ENCODE data around the gene MICAL2. TPM values are rescaled to one million over a fixed set of nuclear protein-coding genes. Genes with fewer than 3 reads are reported as not detected.

Gene MICAL2
- total and polyA plus RNA-seq, 2 of the 13 experiments (the other 11 are each of a cell fraction or from before 2014, with no cell fraction given): 0.78 to 1.1 TPM

DNA sequence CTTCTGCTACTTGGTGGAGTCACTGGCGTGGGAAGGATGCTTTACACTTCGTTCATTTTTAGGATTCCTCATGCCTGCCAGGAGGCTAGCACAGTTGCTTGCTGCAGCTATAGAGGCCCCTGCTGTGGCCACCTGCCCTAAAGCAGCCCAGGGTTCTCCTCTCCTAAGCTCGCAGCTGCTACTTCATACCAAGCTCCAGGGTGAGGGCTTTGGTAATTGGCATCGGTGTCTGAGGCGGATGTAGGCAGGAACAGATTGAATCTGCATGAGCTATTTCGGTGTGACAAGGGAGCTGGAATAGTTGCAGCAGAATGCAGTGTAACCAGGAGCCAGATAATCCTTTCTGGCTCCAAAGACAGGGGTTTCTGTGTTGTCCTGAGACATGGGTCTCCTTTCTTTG is 133.1 kb downstream of the MICAL2 start (continued):
- no peak for TF ChIP-seq ZNF17 (CRISPR knock-in tag; IDR thresholded peaks at IDR 0.05)
- TF ChIP-seq NFYC (CRISPR knock-in tag; IDR thresholded peaks at IDR 0.05): no peak
- TF ChIP-seq, protein P1, sequence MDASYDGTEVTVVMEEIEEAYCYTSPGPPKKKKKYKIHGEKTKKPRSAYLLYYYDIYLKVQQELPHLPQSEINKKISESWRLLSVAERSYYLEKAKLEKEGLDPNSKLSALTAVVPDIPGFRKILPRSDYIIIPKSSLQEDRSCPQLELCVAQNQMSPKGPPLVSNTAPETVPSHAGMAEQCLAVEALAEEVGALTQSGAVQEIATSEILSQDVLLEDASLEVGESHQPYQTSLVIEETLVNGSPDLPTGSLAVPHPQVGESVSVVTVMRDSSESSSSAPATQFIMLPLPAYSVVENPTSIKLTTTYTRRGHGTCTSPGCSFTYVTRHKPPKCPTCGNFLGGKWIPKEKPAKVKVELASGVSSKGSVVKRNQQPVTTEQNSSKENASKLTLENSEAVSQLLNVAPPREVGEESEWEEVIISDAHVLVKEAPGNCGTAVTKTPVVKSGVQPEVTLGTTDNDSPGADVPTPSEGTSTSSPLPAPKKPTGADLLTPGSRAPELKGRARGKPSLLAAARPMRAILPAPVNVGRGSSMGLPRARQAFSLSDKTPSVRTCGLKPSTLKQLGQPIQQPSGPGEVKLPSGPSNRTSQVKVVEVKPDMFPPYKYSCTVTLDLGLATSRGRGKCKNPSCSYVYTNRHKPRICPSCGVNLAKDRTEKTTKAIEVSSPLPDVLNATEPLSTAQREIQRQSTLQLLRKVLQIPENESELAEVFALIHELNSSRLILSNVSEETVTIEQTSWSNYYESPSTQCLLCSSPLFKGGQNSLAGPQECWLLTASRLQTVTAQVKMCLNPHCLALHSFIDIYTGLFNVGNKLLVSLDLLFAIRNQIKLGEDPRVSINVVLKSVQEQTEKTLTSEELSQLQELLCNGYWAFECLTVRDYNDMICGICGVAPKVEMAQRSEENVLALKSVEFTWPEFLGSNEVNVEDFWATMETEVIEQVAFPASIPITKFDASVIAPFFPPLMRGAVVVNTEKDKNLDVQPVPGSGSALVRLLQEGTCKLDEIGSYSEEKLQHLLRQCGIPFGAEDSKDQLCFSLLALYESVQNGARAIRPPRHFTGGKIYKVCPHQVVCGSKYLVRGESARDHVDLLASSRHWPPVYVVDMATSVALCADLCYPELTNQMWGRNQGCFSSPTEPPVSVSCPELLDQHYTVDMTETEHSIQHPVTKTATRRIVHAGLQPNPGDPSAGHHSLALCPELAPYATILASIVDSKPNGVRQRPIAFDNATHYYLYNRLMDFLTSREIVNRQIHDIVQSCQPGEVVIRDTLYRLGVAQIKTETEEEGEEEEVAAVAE (CRISPR knock-in tag; IDR thresholded peaks at IDR 0.05; ENCODE audit: borderline replicate concordance): no peak
- no peak for TF ChIP-seq ZNF264 (CRISPR knock-in tag; IDR thresholded peaks at IDR 0.05)
- no peak for TF ChIP-seq ZNF296 (CRISPR knock-in tag; conservative IDR thresholded peaks at IDR 0.05)
- TF ChIP-seq RBFOX2 (IDR thresholded peaks at IDR 0.05; ENCODE audit: low read depth, low read length): no peak
- TF ChIP-seq, protein P2, sequence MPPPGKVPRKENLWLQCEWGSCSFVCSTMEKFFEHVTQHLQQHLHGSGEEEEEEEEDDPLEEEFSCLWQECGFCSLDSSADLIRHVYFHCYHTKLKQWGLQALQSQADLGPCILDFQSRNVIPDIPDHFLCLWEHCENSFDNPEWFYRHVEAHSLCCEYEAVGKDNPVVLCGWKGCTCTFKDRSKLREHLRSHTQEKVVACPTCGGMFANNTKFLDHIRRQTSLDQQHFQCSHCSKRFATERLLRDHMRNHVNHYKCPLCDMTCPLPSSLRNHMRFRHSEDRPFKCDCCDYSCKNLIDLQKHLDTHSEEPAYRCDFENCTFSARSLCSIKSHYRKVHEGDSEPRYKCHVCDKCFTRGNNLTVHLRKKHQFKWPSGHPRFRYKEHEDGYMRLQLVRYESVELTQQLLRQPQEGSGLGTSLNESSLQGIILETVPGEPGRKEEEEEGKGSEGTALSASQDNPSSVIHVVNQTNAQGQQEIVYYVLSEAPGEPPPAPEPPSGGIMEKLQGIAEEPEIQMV (CRISPR knock-in tag; IDR thresholded peaks at IDR 0.05; ENCODE audit: low read depth): no peak
- no peak for TF ChIP-seq LCORL (IDR thresholded peaks at IDR 0.05)
- TF ChIP-seq LCORL (CRISPR knock-in tag; IDR thresholded peaks at IDR 0.05): no peak
